GM18505 (cell line): ENCODE data around the gene CHRNA9.
"Not testable (repeated sequence)": the region's sequence is repeated elsewhere in the genome, so short reads cannot be mapped to it uniquely, and the experiment has no call there.

Experiments used
- ATAC-seq: cut with Tn5 transposase; IDR thresholded peaks from one replicate; pipeline ENCODE4 v1.9.1; 2021; ENCODE audit not compliant: unreplicated experiment
- POLR2A ChIP-seq: IDR thresholded peaks from 4 replicates; pipeline ENCODE4 v1.6.1; 2011; ENCODE audit warnings: borderline replicate concordance; ENCODE audit not compliant: insufficient read depth, insufficient read length; ENCODE audit errors: extremely low read depth

CHRNA9 gene

GRCh38 chr4:40367451-40367850 lies 32.3 kb downstream of the CHRNA9 start:
- ATAC-seq = no peak
- TF ChIP-seq POLR2A = no peak

- ATAC-seq = no peak
- TF ChIP-seq POLR2A = no peak
These were observed 34.5 kb downstream of the CHRNA9 start for GRCh38 chr4:40369437-40370274.

- TF ChIP-seq POLR2A = no peak
- ATAC-seq = no peak
These were observed 37.5 kb downstream of the CHRNA9 start for GRCh38 chr4:40372651-40373050.

GRCh38 chr4:40373636-40374035 lies 38.5 kb downstream of the CHRNA9 start:
- ATAC-seq = no peak
- TF ChIP-seq POLR2A = no peak

DNA sequence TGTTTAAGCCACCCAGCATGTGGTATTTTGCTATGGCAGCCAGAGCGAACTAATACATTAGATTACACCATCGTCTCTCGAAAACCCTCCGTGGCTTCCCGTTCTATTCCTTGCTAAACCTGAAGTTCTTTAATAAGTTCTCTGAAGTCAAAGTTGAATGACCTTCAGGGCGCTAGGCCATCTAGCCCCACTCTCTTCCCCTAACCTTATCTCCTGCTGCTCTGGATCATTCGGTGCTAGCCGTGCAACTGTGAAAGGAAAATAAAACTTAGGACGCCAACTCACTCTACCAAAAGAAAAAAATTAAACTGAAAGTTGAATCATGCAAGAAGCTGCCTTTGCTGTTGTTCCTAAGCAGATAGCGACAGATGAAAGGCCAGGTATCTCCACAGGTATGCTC lies 40.0 kb downstream of the CHRNA9 start:
- no peak for TF ChIP-seq POLR2A
- ATAC-seq = no peak

DNA sequence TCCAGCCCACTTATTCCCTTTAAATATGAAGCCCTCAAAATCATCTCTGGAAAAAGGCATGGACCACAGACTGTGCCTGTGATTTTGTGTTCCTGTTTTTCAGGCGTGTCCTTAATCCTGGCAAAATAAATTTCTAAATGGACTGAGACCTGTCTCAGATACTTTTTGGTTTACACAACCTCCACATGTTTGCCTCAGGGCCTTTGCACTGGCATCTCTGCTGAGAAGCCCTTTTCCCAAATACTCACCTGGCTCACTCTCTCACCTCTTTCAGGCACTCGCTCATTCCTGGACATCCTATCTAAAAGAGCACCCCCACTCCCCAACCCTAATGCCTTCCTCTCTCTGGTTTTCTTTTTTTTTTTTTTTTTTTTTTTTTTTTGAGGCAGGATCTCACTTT lies 40.5 kb downstream of the CHRNA9 start:
- ATAC-seq = no peak
- TF ChIP-seq POLR2A = no peak

DNA sequence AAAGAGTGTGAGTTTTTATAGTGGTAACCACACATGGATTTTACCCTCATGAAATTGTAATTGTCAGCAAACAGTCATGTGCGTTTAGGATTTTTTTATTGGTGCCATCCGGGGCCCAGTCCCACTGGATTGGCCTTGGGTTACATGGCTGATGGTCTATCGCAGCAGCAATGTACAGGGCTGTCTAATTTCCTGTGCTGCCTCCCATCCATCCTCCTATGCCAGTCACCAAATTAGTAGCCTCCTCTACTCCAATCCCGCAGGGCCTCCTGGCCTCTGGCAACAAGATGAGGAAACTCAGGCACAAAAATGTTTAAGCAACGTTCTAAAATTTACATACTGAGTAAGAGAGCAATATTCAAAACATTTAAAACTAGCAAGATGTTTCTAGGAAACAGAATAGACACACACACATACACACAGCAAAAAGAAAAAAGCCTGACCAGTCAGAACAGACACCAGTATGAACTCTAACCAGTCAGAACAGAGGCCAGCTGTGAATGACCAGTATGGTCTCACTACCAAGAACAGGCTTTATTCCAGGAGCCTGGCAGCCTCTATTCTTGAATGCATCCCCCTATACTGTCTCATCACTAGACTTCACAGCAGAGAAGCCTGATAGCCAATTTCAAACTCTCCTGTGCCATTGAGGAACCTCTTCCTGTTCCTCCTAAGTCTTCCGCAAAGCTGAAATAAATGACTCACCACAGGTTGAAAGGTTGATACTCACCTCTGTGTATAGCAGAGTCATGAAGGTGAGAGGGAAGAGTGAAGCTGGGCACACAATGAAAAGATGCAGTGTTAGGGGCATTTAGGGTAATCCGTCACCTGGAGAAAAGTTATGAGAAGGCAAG lies 42.6 kb downstream of the CHRNA9 start:
- TF ChIP-seq POLR2A = no peak
- no peak for ATAC-seq

- ATAC-seq = no peak
- TF ChIP-seq POLR2A = no peak
These were observed 43.5 kb downstream of the CHRNA9 start for GRCh38 chr4:40378619-40379018.

- no peak for ATAC-seq
- no peak for TF ChIP-seq POLR2A
These were observed 44.1 kb downstream of the CHRNA9 start for GRCh38 chr4:40379248-40379647.

- ATAC-seq = no peak
These were observed 45.5 kb downstream of the CHRNA9 start for GRCh38 chr4:40380647-40381046.

GRCh38 chr4:40388239-40388638 lies 53.1 kb downstream of the CHRNA9 start:
- TF ChIP-seq POLR2A = no peak
- no peak for ATAC-seq

More at GRCh38 chr4:40380647-40381046, 45.5 kb downstream of the CHRNA9 start:
- no peak for TF ChIP-seq POLR2A

- ATAC-seq = no peak
These were observed 54.9 kb downstream of the CHRNA9 start for GRCh38 chr4:40389986-40390385.

DNA sequence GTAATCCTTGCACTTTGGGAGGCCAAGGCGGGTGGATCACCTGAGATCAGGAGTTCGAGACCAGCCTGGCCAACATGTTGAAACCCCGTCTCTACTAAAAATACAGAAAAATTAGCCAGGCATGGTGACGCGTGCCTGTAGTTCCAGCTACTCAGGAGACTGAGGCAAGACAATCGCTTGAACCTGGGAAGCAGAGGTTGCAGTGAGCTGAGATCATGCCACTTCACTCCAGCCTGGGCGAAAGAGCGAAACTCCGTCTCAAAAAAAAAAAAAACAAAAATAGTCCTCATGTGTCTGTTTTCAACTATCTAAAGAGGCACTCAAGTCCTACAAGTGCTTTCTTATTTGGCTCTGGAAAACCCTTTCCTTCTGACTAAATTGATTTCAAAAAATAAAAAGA lies 57.1 kb downstream of the CHRNA9 start:
- not testable (repeated sequence) for ATAC-seq

More at GRCh38 chr4:40389986-40390385, 54.9 kb downstream of the CHRNA9 start:
- no peak for TF ChIP-seq POLR2A

DNA sequence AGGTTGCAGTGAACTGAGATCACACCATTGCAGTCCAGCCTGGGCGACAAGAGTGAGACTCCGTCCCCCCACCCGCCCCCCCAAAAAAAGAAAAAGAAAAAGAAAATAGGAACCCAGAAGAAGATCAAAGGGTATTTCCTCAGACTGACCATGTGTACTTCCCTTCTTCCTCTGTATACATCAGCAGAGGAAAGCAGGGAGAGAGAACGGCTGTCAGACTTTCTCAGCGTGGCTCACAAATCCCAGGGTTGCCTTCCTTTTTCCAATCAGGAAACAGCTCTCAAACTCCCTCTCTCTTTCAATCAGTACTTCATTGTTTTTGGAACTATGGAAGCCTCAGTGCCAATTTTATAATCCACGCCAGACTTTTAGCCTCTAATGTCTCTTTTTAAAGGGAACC lies 59.1 kb downstream of the CHRNA9 start:
- no peak for ATAC-seq
- no peak for TF ChIP-seq POLR2A
